Activated CD4-positive, alpha-beta T cell treated with anti-CD3 and anti-CD28 coated beads, Interleukin-2, amount 50 U/mL, for 48 hours (primary cell): ENCODE measurements around the gene GRM2.
"Not testable (repeated sequence)": the region's sequence is repeated elsewhere in the genome, so short reads cannot be mapped to it uniquely, and the experiment has no call there.

Experiments
- DNase-seq, 2 experiments: peaks; one replicate each; pipeline ENCODE4 v3.0.0-alpha.2; 2020

Gene GRM2

GRCh38 chr3:51729042-51729633 is 22.3 kb downstream of the GRM2 start:
- DNase-seq, result no peak

DNA sequence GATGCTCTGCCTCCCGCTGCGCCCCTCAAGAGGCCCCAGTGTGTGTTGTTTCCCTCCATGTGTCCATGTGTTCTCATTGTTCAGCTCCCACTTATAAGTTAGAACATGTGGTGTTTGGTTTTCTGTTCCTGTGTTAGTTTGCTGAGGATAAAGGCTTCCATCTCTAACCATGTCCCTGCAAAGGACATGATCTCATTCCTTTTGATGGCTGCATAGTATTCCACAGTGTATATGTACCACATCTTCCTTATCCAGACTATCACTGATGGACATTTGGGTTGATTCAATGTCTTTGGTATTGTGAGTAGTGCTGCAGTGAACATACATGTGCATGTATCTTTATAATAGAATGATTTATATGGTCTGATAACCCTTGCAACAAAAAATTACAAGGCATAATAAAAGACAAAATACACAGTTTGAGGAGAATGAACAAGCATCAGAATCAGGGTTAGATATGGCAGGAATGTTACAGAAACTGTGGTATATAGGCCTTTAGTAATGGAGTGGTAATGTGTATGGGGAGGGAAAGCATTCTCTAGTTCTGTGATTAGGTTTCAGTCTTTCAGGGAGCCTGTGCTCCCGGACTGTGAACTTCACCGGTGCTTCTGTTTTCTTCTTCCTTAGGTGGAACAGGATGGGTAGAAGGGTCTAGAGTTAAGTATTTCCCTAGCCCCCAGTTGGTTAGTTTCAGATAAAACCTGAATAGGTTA is 27.1 kb downstream of the GRM2 start:
- no peak for DNase-seq

DNA sequence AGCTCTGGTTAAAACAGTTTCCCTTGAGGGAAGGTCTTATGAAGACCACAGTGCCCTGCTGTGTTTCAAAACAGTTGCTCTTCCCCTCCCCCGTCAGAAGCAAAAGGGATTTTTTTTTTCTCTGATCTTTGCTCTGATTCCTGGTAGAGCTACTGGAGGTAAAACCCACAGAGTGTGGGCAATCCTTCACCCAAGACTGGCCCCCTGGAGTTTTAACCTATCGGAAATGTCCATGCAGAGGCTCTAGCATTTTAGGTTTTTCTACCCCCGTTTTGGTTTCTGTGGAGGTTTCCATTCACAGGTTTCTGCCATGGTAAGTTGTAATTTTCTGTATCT is 27.7 kb downstream of the GRM2 start:
- DNase-seq, result peak in 1 of 2 experiments; percentile 31

DNA sequence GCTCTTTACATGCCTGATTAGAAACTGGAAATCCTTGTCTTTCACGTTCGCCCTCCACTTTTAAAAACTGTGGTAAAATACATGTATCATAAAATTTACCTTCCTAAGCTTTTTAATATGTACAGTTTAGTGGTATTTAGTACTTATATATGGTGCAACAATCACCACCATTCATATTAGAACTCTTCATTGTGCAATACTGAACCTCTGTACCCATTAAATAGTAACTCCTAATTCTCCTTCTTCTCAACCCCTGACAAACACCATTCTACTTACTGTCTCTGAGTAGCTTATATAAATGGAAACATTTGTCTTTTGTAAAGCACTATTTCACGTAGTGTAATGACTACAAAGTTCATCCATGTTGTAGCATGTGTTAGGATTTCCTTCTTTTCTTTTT is 28.2 kb downstream of the GRM2 start:
- no peak for DNase-seq

GRCh38 chr3:51735950-51736349 is 29.1 kb downstream of the GRM2 start:
- no peak for DNase-seq

DNA sequence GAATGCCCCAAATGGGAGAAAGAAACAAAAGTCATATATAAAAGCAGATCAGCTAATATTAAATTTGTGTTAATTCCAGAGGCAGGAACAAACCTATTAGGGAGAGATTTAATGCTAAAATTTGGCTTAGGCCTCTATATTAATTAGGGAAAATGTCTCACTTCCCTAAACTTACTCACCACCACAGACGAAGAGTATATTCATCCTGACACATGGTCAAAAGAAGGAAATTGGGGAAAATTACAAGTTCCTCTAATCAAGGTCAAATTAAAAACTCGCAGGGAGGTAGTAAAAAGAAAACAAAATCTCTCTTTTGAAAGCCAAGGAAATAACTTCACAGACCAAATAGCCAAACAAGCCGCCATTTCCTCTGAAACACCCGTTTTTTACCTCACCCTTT is 32.2 kb downstream of the GRM2 start:
- DNase-seq, result no peak

- DNase-seq, result not testable (repeated sequence)
These were observed 35.5 kb downstream of the GRM2 start for GRCh38 chr3:51742320-51742719.

DNA sequence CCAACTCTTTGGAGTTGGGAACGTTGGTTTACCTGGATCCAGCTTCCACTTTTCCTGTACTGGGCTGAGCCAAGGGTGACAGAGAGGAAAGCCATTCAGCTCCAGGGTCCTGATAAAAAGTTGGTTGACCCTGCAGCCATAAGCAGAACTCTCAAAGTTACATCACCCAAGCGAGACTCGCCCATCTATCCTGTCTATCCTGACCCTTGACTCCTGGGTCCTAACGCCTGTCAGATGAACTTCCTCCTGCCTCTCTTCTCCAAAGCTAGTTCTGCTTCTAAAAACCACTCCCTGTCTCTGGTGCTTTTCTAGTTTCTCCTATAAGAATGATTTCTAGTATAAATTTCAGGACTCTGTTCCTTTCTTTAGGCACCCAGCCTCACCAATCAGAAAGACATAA is 36.1 kb downstream of the GRM2 start:
- not testable (repeated sequence) for DNase-seq

DNA sequence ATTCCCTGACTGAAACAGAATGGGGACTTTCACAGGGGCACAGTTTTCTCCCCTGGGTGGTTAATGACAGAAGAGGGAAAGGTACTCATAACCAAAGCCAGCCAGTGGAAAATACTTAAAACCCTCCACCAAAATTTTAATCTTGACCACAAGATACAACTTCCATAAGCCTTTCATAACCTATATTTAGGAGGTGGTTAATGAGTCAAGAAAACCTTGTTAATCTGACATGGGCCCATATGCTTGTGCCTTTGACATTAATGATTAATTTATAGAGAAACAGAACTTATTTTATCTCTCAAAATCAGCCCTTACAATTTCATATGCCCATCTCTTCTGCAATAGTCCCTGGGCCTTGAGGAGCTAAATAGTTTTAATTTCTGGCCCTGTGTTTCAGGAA is 41.0 kb downstream of the GRM2 start:
- DNase-seq, result no peak

GRCh38 chr3:51748327-51748726 is 41.5 kb downstream of the GRM2 start:
- DNase-seq, result no peak

DNA sequence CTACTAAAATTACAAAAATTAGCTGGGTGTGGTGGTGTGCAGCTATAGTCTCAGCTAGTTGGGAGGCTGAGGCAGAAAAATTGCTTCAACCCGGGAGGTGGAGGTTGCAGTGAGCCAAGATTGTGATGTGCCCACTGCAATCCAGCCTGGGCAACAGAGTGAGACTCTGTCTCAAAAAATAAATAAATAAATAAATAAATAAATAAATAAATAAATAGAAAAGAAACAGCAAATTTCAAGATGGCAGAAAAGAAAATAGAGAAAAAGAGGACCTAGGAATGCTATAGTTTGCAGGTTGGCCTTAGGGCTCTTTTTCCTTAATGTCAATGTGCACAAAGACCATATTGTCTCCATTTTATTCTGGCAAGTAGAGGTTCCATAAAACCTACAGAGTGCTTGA is 44.0 kb downstream of the GRM2 start:
- no peak for DNase-seq

DNA sequence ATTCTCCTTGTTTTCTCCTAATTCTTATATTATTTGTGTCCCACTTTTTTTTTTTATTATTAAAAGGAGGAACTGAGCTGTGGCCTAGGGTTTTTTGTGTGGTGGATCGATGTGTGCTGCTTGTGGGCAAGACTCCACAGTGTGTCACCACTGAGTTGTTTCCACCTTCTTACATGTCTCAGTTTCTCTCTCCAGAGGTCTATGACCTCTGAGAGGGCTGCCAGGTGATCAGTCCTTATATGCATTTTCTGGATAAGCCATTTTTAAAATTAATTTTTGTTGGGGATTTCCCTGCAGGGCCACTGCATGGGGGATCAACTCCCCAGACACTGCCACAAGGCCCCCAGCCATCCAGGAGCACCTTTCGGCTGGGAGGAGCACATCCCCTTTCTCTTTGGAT is 44.4 kb downstream of the GRM2 start:
- no peak for DNase-seq

- not testable (repeated sequence) for DNase-seq
These were observed 47.2 kb downstream of the GRM2 start for GRCh38 chr3:51753763-51754750.

DNA sequence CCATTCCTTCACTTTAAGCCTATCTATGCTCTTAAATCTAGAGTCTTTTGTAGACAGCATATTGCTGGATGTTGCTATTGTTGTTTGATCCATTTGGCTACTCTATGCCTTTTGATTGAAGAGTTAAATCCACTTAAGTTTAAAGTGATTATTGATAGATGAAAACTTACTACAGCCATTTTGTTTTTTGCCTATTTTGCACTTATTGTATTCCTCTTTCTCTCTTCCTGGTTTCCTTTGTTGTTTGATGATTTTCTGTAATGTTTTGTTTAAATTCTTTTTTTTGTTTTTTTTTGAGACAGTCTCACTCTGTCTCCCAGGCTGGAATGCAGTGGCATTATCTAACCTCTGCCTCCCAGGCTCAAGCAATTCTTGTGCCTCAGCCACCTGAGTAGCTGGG is 52.3 kb downstream of the GRM2 start:
- DNase-seq, result no peak
